H54 (cell line): ENCODE measurements around the gene PTPRD.

Experiments used
- DNase-seq: peaks from one replicate; pipeline ENCODE4 v3.0.0; 2011; ENCODE audit warnings: low spot score, mixed read lengths; ENCODE audit not compliant: insufficient read length
- FAIRE-seq: peaks from 3 replicates; lab custom pipeline; 2011; peaks lifted over from hg19 to GRCh38; lab: Jason Lieb, UNC
- POLR2A ChIP-seq: IDR thresholded peaks from 2 replicates; pipeline ENCODE4 v1.6.1; 2011; ENCODE audit warnings: low read depth, mild to moderate bottlenecking, low read length

Gene PTPRD

GRCh38 chr9:8823131-8823895 lies 1789.5 kb downstream of the PTPRD start:
- no peak for TF ChIP-seq POLR2A
- FAIRE-seq (peak; percentile 48), DNase-seq (no peak)

DNA sequence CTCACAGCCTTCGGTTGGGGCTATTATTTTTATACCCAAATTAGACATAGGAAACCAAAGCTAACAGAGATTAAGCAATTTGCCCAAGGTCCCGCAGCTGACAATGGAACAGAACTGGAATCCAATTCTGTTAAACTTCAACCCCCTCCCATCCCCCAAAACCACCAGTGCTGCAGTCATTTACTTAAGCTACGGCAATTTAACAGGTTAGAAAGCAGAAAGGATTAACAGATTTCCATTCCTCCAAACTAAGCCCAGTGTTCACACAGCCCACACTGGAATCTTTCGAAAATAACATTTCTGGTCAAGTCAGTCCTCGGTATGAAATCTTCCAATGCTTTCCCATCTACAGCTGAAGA lies 1790.2 kb downstream of the PTPRD start:
- no peak for FAIRE-seq
- no peak for DNase-seq
- no peak for TF ChIP-seq POLR2A

GRCh38 chr9:8821910-8822666 lies 1790.7 kb downstream of the PTPRD start:
- FAIRE-seq (no peak), DNase-seq (no peak)
- no peak for TF ChIP-seq POLR2A

GRCh38 chr9:8817335-8817734 lies 1795.5 kb downstream of the PTPRD start:
- no peak for DNase-seq

GRCh38 chr9:8816361-8816760 lies 1796.4 kb downstream of the PTPRD start:
- TF ChIP-seq POLR2A: no peak
- FAIRE-seq (no peak), DNase-seq (no peak)

More at GRCh38 chr9:8817335-8817734, 1795.5 kb downstream of the PTPRD start:
- no peak for TF ChIP-seq POLR2A
- FAIRE-seq: no peak

DNA sequence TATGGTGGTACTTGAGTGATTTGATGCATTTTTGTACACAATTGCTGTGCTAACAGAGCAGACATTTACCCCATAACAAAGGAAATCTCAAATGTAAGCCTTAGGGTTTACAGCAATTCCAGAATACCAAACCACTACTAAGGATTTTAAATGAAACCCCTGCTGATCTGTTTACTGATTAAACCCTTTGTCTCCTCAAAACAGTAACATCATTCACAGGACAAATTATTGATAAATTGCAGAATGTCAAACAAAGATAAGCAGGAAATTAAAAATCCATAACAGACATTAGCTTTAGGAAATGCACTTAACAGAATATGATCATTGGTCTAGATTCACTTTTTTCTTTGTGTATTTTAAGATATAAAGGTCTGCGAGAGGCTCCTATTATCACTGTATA lies 1796.9 kb downstream of the PTPRD start:
- no peak for FAIRE-seq
- no peak for TF ChIP-seq POLR2A
- DNase-seq: no peak

DNA sequence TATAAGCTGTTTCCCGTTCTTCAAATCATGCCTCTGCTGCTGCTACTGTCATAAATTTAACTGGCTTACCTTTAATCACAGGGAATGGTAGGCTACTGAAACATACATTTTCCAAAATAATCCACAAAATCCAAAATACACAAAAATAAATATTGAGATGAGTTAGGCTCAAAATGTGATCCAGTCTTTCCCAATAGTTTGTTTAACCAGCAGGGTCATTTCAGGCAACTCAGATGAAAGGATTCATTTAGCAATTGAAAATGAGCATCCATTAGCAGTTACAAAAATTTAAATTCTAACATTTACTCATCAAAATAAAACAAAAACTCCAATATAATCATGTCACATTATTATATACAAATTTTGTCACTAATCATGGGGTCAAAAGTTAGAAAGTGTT lies 1797.6 kb downstream of the PTPRD start:
- no peak for DNase-seq
- no peak for TF ChIP-seq POLR2A
- FAIRE-seq: no peak

DNA sequence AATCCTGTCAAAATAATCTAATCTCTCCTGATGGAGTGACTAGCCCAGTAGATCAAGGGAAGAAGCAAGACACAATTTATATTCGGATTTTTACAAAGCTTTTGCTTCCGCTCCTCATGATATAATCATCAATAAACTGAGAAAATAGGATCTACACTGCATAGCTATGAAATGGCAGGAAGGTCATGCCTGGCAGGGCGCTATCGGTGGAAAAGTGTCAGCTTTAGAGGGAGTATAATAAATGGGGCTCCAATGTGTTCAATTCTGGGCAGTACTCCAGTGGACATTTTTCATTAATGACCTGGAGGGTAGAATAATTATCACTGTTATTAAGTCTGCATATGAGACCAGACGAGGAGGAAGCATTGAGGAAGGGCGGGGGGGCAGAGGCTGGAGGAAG lies 1799.9 kb downstream of the PTPRD start:
- FAIRE-seq (no peak), DNase-seq (no peak)
- no peak for TF ChIP-seq POLR2A

DNA sequence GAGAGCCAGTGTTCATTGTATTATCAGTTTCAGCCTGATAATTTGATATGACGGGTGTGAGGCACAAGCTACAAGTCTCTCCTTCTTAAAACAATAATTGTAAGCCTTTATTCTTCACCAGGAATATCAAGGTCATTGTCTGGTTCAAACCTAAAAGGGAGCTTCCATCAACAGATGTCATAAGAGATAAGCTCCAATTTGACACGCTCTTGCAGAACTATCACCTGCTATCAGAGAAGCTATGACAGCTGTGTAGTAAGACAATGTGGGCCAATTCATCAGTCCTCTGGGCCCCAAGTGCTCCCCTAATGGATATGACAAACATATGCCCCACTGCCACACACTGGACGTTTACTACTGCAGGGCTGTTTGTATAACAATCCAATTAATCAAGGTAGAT lies 1803.1 kb downstream of the PTPRD start:
- no peak for TF ChIP-seq POLR2A
- FAIRE-seq (no peak), DNase-seq (no peak)

DNA sequence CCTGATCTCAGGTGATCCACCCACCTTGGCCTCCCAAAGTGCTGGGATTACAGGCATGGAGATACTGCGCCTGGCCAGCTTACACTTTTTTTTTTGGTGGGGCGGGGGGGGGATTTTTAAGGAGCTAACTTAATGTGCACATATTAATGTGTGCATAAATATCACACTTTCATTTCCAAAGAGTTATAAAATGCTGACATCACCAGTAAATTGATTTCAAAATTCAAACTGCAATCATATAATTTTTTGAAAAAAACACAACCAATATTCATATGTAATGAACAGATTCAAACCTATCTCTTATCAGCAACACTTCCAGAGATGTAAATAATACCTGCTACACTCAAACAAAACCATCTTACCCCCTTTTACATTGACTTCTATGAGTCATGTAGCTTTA lies 1806.7 kb downstream of the PTPRD start:
- FAIRE-seq: no peak
- no peak for DNase-seq
- TF ChIP-seq POLR2A: no peak

GRCh38 chr9:8804613-8805012 lies 1808.2 kb downstream of the PTPRD start:
- TF ChIP-seq POLR2A: no peak
- DNase-seq (no peak), FAIRE-seq (no peak)

- FAIRE-seq (no peak), DNase-seq (no peak)
- TF ChIP-seq POLR2A: no peak
These were observed 1810.6 kb downstream of the PTPRD start for GRCh38 chr9:8802242-8802641.

- DNase-seq (no peak), FAIRE-seq (peak; percentile 62)
- TF ChIP-seq POLR2A: no peak
These were observed 1812.6 kb downstream of the PTPRD start for GRCh38 chr9:8800196-8800595.

GRCh38 chr9:8799615-8800014 lies 1813.2 kb downstream of the PTPRD start:
- no peak for FAIRE-seq

GRCh38 chr9:8799206-8799605 lies 1813.6 kb downstream of the PTPRD start:
- DNase-seq (no peak), FAIRE-seq (no peak)
- TF ChIP-seq POLR2A: no peak

More at GRCh38 chr9:8799615-8800014, 1813.2 kb downstream of the PTPRD start:
- no peak for TF ChIP-seq POLR2A
- DNase-seq: no peak

DNA sequence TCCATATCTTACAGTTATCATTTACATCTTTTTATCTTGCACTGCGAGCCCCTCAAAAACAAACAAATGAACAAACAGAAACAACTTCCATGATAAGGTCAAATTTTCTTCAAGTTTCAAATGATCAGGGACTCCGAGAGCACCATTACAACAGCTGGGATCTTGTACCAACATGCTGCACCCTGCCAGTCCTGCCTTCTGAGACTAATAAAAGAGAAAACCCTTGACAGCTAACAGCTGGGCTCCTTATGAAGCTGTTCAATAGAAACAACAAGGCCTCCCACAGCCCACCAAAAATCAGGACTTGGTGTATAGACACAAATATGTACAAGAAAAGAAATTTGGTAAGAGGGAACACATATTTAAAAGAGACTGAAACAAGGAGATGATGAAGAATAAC lies 1828.0 kb downstream of the PTPRD start:
- no peak for FAIRE-seq
- DNase-seq: no peak
- no peak for TF ChIP-seq POLR2A
